Lower leg skin (tissue), 3 donors: ENCODE measurements around the gene MYRF.

Experiments
- POLR2A ChIP-seq, 2 donors: fragments of 450-650 bp; IDR thresholded peaks; one replicate each; pipeline ENCODE4 v1.6.1; 2016 to 2017; ENCODE audit warnings: antibody characterized with exemption in 2 of 2, mild to moderate bottlenecking in 1 of 2, moderate library complexity in 1 of 2
- TF ChIP-seq, protein P1 (sequence below), 3 donors: fragments of 450-650 bp; IDR thresholded peaks; one replicate each; pipeline ENCODE4 v1.5.1; 2016; ENCODE audit warnings: antibody characterized with exemption in 3 of 3, mild to moderate bottlenecking in 3 of 3, moderate library complexity in 2 of 3

DNA sequence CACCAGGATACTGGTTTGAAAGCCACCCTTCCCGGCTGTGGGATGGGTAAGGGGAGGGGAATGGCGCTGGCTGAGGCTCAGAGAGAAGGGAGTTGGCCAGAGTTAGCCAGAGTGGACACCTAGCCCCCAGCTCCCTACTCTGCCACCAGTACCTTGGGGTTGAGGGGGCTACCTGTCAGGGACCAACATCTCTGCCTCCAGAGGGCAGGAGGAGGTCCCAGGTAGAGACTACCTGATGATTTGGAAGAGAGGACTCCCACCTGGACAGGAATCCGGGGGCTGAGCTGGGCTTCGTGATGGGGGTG lies 3.7 kb downstream of the MYRF start:
- TF ChIP-seq, protein P1, sequence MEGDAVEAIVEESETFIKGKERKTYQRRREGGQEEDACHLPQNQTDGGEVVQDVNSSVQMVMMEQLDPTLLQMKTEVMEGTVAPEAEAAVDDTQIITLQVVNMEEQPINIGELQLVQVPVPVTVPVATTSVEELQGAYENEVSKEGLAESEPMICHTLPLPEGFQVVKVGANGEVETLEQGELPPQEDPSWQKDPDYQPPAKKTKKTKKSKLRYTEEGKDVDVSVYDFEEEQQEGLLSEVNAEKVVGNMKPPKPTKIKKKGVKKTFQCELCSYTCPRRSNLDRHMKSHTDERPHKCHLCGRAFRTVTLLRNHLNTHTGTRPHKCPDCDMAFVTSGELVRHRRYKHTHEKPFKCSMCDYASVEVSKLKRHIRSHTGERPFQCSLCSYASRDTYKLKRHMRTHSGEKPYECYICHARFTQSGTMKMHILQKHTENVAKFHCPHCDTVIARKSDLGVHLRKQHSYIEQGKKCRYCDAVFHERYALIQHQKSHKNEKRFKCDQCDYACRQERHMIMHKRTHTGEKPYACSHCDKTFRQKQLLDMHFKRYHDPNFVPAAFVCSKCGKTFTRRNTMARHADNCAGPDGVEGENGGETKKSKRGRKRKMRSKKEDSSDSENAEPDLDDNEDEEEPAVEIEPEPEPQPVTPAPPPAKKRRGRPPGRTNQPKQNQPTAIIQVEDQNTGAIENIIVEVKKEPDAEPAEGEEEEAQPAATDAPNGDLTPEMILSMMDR (IDR thresholded peaks at IDR 0.05): no peak
- no peak for TF ChIP-seq POLR2A (IDR thresholded peaks at IDR 0.05)
